ENCODE data around the gene SCYL1. TPM values are rescaled to one million over a fixed set of nuclear protein-coding genes. Genes with fewer than 3 reads are reported as not detected.
A peak's percentile ranks its signal among the peaks of the same experiment; 100 is the strongest.
"Not testable (repeated sequence)": the region's sequence is repeated elsewhere in the genome, so short reads cannot be mapped to it uniquely, and the experiment has no call there.

The SCYL1 gene
- total RNA-seq, 1 donor from 2014 or later, result 91.1 TPM

- Mint-ChIP-seq H3K4me1 (peaks cover 38% of the 10 kb centered on the region), H3K27ac (peak overlapping the region; percentile 92), H3K36me3 (peaks cover 38% of the 10 kb centered on the region), H3K27me3 (ENCODE audit: low read depth) (no peaks in the 10 kb centered on the region), H3K4me3 (no peak overlapping the region), H3K9me3 (no peaks in the 10 kb centered on the region)
- no peak for DNase-seq (ENCODE audit: low spot score in 2 of 2, unreplicated experiment in 2 of 2)
- no peak for TF ChIP-seq CTCF (IDR thresholded peaks at IDR 0.05; ENCODE audit: unreplicated experiment)
These were observed 20.8 kb upstream of the SCYL1 start for GRCh38 chr11:65503949-65504673.

- Mint-ChIP-seq H3K4me3 (no peak overlapping the region), H3K27ac (peak overlapping the region; percentile 92), H3K4me1 (peaks cover 38% of the 10 kb centered on the region), H3K36me3 (peaks cover 38% of the 10 kb centered on the region), H3K9me3 (no peaks in the 10 kb centered on the region), H3K27me3 (ENCODE audit: low read depth) (no peaks in the 10 kb centered on the region)
- no peak for DNase-seq (ENCODE audit: low spot score in 2 of 2, unreplicated experiment in 2 of 2)
- TF ChIP-seq CTCF (IDR thresholded peaks at IDR 0.05; ENCODE audit: unreplicated experiment), result no peak
These were observed 20.0 kb upstream of the SCYL1 start for GRCh38 chr11:65504674-65505465.

GRCh38 chr11:65505466-65506289 is 19.2 kb upstream of the SCYL1 start:
- peaks cover 41% of the 10 kb centered on the region for H3K4me1 Mint-ChIP-seq
- TF ChIP-seq CTCF (IDR thresholded peaks at IDR 0.05; ENCODE audit: unreplicated experiment), result no peak
- H3K27ac Mint-ChIP-seq, result peak overlapping the region; percentile 92
- no peaks in the 10 kb centered on the region for H3K9me3 Mint-ChIP-seq
- no peak for DNase-seq (ENCODE audit: low spot score in 2 of 2, unreplicated experiment in 2 of 2)
- H3K27me3 Mint-ChIP-seq (ENCODE audit: low read depth), result no peaks in the 10 kb centered on the region
- peaks cover 38% of the 10 kb centered on the region for H3K36me3 Mint-ChIP-seq
- H3K4me3 Mint-ChIP-seq, result no peak overlapping the region

GRCh38 chr11:65506290-65506771 is 18.6 kb upstream of the SCYL1 start:
- no peak for DNase-seq (ENCODE audit: low spot score in 2 of 2, unreplicated experiment in 2 of 2)
- H3K36me3 Mint-ChIP-seq, result peaks cover 38% of the 10 kb centered on the region
- no peaks in the 10 kb centered on the region for H3K27me3 Mint-ChIP-seq (ENCODE audit: low read depth)
- peaks cover 41% of the 10 kb centered on the region for H3K4me1 Mint-ChIP-seq
- no peak overlapping the region for H3K4me3 Mint-ChIP-seq
- H3K27ac Mint-ChIP-seq, result peak overlapping the region; percentile 92
- TF ChIP-seq CTCF (IDR thresholded peaks at IDR 0.05; ENCODE audit: unreplicated experiment), result no peak
- no peaks in the 10 kb centered on the region for H3K9me3 Mint-ChIP-seq

- Mint-ChIP-seq H3K4me3 (no peak overlapping the region), H3K4me1 (peaks cover 41% of the 10 kb centered on the region), H3K9me3 (no peaks in the 10 kb centered on the region), H3K27me3 (ENCODE audit: low read depth) (no peaks in the 10 kb centered on the region), H3K36me3 (peaks cover 38% of the 10 kb centered on the region), H3K27ac (peak overlapping the region; percentile 92)
- TF ChIP-seq CTCF (IDR thresholded peaks at IDR 0.05; ENCODE audit: unreplicated experiment), result no peak
- DNase-seq (ENCODE audit: low spot score in 2 of 2, unreplicated experiment in 2 of 2), result no peak
These were observed 17.9 kb upstream of the SCYL1 start for GRCh38 chr11:65506772-65507505.

- not testable (repeated sequence) for H3K36me3 Mint-ChIP-seq; DNase-seq (ENCODE audit: low spot score in 2 of 2, unreplicated experiment in 2 of 2); H3K27me3 Mint-ChIP-seq (ENCODE audit: low read depth); H3K4me3 Mint-ChIP-seq; H3K27ac Mint-ChIP-seq; H3K9me3 Mint-ChIP-seq; H3K4me1 Mint-ChIP-seq
These were observed 12.6 kb upstream of the SCYL1 start for GRCh38 chr11:65512311-65512710.
